Kidney glomerular epithelial cell (primary cell): ENCODE data around the gene CGRRF1.

Experiments used
- DNase-seq: peaks from one replicate; lab custom pipeline; 2025; lab: John Stamatoyannopoulos, UW

Gene CGRRF1

GRCh38 chr14:54509546-54510501 is at the start of gene CGRRF1:
TSS of gene CGRRF1 (plus strand) at chr14:54509906. CDS start at chr14:54509960, 54 bp downstream.
- DNase-seq, result peak; percentile 93

GRCh38 chr14:54462048-54462447 is 47.7 kb upstream of the CGRRF1 start:
- no peak for DNase-seq

GRCh38 chr14:54465654-54466053 is 44.1 kb upstream of the CGRRF1 start:
- no peak for DNase-seq

DNA sequence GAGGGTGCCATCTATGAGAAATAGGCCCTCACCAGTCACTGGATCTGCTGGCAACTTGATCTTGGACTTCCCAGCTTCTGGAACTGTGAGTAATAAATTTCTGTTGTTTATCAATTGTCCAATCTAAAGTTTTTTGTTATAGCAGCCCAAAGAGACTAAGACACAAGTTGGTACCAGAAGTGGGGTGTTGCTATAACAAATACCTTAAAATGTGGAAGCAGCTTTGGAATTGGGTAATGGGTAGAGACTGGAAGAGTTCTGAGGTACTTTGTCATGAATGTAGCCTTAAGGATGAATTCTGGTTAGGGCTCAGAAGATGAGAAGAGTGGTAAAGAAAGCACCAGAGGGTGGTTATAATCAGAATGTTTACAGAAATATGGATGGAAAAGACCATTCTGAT is 42.4 kb upstream of the CGRRF1 start:
- DNase-seq, result no peak

GRCh38 chr14:54470701-54471100 is 39.0 kb upstream of the CGRRF1 start:
- DNase-seq, result no peak

DNA sequence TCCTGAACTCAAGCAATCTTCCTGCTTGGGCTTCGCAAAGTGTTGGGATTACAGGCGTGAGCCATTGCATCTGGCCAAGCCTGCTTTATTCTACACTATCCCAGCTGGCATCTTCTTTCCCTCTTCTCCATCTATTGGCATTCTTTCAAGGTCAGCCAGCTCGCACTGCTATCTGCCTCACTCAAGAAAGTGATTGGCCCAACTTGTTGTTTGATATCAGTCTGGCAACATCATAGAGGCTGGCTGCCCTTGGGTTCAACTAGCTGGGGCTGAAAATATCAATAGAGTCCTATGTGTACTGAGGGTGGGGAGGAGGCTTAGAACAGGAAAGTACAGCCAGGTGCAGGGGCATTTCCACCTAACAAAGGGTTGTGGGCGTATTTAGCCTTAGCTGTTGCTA is 38.1 kb upstream of the CGRRF1 start:
- no peak for DNase-seq

DNA sequence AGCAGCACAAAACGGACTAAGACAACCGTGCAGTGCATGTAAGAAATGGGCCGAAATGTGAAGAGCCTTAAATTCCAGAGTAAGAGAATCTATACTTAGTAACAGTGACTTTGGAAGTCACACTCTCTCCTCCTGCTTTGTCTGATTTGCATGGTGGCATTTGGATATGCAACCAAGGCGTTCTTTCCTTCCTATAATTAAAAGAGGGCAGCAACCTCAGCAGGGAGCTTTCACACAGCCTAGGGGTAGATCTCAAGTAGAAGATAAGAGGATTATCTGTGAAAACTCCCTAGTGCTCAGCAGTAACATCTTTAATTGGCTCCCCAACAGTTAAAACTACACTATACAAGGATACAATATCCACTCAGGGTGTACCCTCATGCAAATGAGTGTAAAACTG is 37.4 kb upstream of the CGRRF1 start:
- no peak for DNase-seq

DNA sequence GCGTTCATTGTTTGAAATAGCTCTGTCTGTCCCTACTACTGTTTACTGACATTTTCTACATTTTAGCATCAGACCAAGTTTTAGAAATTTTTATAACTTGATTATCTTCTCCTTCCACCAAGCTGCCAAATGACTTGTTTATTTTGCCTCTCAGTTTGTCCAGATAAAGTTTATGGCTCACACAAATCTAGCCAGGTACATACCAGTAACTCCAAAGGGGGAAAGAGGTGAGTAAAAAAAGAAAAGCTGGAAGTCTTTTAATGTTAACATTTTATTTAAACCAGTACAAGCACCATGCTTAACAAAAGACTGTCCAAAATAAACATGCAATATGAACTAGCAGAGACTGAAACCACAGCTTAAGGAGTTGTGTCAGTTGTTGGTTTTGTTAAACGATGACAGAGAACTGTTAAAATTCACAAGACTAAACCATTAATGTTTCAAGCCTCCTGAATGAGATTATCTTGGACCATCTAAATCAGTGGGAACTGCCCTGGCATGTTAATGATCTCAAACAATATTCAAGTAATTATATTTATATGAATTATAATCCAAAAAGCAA is 35.4 kb upstream of the CGRRF1 start:
- DNase-seq, result no peak

DNA sequence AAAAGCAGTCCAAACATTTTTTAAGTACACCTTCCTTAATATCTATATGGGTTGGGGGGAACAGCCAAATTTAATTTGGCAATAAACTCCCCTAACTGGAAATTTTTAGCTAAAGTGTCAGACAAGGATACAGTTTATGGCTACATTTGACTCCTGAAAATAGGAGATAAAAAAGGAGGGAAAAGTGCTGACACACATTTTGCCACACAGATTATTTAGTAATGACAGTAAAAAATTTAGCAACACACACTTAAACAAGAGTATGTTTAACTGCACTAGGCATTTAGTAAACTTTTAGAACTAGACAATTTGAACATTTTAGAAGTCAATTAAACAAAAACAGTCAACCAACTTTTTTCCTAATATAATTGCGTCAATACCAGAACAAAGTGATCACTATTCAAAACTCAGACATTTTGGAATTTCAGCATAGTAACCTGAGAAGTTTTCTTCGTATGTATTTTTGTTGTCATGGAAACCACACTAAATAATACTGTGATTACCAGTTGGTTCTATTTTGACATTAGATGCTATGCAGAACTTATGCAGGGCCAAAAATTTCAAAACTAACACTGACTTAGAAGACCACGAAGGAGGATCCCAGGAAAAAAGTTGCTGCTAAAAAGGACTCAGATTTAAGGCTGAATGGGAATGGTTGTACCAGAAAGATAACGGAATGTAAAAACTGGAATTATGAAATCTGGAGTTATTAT is 34.4 kb upstream of the CGRRF1 start:
- DNase-seq, result no peak

DNA sequence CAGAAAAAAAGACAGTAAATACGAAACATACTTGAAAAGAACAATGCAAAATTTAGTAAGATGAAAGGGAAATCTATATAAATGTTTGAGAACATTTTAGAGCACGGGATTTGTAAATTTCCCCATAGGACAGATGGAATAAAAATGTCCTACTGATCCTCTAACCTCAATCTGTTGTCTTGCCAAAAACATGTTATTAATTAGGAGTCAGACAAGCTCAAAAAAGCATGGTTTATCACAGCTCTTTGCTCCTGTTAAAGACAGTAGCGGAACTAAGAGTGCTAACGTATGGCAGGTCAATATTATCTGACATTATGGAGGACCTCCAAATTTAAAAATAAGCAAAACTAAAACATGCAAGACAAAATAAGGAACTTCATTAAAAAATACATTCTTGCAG is 33.8 kb upstream of the CGRRF1 start:
- no peak for DNase-seq

DNA sequence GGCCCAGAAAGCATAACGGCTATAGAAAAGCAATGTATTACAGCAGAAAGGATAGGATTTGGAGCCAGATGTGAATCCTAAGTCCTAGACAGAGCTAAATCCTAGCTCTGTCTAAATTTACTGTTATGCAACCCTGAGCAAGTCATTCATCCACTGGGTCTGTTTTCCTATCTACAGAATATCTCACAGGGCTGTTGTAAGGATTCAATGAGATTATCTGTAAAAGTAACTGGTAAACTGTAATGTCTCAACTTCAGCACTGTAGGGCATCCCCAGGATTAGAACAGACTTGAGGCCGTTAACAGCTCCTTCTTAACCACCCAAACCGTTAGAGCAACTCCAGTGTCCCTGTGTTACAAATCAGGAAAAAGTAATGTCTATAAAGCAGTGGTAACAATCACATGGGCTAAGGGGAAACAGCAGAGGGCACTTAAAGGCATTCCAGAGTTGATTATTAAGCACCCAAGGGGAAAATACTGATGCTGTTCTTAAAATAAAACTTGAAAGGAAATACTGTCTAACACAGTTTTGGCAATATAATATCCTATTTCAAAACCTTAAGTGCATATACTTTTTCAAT is 31.0 kb upstream of the CGRRF1 start:
- no peak for DNase-seq

DNA sequence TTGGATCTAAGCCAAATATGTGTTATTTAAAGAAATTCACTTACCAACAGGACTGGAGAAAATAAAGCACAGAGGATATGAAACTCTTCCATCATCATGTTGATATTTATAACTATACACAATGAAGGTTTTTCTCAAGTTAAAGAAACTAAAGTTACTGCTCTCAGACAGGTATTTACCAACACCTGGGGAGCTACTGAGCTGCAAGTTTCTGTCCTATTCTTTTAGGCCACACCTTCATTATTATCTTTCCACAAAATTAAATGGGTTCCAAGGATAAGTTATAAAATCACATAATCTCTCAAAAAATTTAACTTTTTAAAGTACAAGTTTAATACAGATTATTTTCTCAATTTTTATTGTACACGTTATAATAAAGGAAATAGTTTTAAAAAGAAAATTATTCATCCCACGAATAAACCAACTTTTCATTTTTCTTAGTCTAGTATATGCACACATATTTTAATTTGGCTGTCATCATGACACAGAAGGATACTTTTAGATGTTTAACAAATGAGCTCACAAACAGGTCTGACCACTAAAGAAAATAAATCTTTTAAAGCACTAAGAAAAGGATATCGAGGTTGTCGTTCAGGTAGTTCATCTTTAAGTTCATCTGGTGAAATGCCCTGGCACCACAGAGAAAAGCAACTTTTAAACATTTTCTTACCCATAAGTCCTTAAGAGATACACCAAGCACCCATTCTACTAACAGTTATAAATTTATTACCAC is 28.7 kb upstream of the CGRRF1 start:
- DNase-seq, result no peak

GRCh38 chr14:54481695-54482094 is 28.0 kb upstream of the CGRRF1 start:
- DNase-seq, result no peak

- DNase-seq, result no peak
Measured at GRCh38 chr14:54483073-54483745, 26.5 kb upstream of the CGRRF1 start.

GRCh38 chr14:54483846-54484245 is 25.9 kb upstream of the CGRRF1 start:
- peak; percentile 13 for DNase-seq

DNA sequence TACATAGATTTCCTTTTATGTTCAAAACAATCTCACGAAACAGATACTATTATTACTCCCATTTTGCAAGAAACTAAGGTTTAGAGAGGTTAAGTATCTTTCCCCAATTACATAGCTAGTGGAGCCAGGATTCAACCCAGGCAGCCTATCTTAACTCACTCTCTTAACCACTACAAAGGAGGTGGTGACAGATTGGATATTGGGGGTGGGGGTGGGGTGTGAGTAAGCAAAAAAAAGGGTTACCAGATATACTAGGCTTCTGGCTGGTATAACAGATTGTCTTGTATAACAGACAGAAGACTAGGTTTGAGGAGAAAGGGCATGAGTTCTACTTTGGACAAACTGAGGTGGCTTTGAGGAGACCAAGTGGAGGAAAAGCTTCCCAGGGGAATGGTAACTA is 23.0 kb upstream of the CGRRF1 start:
- no peak for DNase-seq

GRCh38 chr14:54487771-54488170 is 21.9 kb upstream of the CGRRF1 start:
- peak; percentile 55 for DNase-seq

DNA sequence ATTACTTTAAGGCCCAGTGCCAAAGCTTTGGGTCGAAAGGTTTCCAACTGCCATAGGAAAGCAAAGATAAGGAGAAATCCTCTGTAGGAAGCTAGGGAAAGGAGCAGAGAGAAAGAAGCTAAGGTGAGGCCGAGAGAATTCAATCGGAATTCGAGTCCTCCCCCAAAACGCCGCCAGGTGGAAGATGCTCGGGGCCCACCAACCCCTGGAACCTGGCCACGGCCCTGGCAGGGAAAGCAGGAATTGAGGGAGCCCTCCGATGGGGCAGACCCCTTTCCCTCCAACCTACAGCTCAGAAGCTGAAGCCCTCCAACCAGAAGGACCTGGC is 21.4 kb upstream of the CGRRF1 start:
- DNase-seq, result no peak

- peak; percentile 84 for DNase-seq
Measured at GRCh38 chr14:54488646-54489317, 20.9 kb upstream of the CGRRF1 start, which contains the start of gene GMFB. TSS of gene GMFB (minus strand) at chr14:54488980. CDS start at chr14:54488927, 53 bp downstream.

DNA sequence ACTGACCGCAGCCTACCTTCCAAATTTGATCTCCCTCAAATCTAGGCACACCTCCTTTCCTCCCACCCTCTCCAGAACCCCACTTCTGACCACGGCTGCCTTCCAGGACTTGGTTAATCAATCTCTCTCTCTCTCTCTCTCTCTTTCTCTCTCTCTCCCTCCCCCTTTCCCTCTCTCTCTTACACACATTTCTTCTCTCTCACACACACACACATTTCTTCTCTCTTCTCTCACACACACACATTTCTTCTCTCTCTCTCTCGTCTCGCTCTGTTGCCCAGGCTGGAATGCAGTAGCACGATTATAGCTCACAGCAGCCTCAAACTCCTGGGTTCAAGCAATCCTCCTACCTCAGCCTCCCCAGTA is 20.4 kb upstream of the CGRRF1 start:
- DNase-seq, result no peak
